ENCODE data around the gene FAM83B.

- TF ChIP-seq POLR2A (IDR thresholded peaks at IDR 0.05; ENCODE audit: low read depth, low read length): no peak
- TF ChIP-seq PAX5 (IDR thresholded peaks at IDR 0.05; ENCODE audit: insufficient read depth, low read length, severe bottlenecking): no peak
- TF ChIP-seq POLR2AphosphoS5 (IDR thresholded peaks at IDR 0.05; ENCODE audit: low read depth, low read length): no peak
- TF ChIP-seq TAF1 (IDR thresholded peaks at IDR 0.05; ENCODE audit: low read depth, low read length): no peak
- no peak for TF ChIP-seq SPI1 (IDR thresholded peaks at IDR 0.05; ENCODE audit: low read depth, low read length)
- TF ChIP-seq POU2F2 (IDR thresholded peaks at IDR 0.05; ENCODE audit: low read depth, low read length): no peak
These were observed 28.7 kb upstream of the FAM83B start for GRCh38 chr6:54817834-54818233.

All from GM12891 (cell line).